Lung (tissue), 12 donors: Measurements from ENCODE around the gene MPND. TPM values are rescaled to one million over a fixed set of nuclear protein-coding genes. Genes with fewer than 3 reads are reported as not detected.

Experiments
- ATAC-seq: fragments of 200-7000 bp; cut with Tn5 transposase; one replicate; pipeline ENCODE4 v1.9.1; 2020; ENCODE audit warnings: moderate number of reproducible peaks; ENCODE audit not compliant: insufficient read depth, low FRiP score
- DNase-seq, 3 donors: peaks; one replicate each; pipeline ENCODE4 v3.0.0-alpha.2; 2013 to 2017
- H3K27ac ChIP-seq, 2 donors: one replicate each; pipeline ENCODE4 v1.5.1; 2013; ENCODE audit warnings: mild to moderate bottlenecking in 2 of 2, moderate library complexity in 2 of 2, control low read depth in 1 of 2, inconsistent platforms in 1 of 2, low read depth in 1 of 2, low read length in 1 of 2
- H3K27me3 ChIP-seq, 3 donors: one replicate each; pipeline ENCODE4 v1.5.1; 2013; ENCODE audit warnings: low read length in 2 of 3; ENCODE audit not compliant: control insufficient read depth in 3 of 3, insufficient read depth in 3 of 3
- H3K36me3 ChIP-seq, 4 donors: one replicate each; pipeline ENCODE4 v1.5.1; 2013; ENCODE audit warnings: low read length in 4 of 4, mild to moderate bottlenecking in 1 of 4, moderate library complexity in 1 of 4; ENCODE audit not compliant: control insufficient read depth in 4 of 4, insufficient read depth in 4 of 4
- H3K4me1 ChIP-seq, 5 donors: one replicate each; pipeline ENCODE4 v1.5.1; 2013; ENCODE audit warnings: low read length in 5 of 5, mild to moderate bottlenecking in 2 of 5, moderate library complexity in 1 of 5; ENCODE audit not compliant: control insufficient read depth in 5 of 5, insufficient read depth in 5 of 5
- H3K4me3 ChIP-seq: one replicate; pipeline ENCODE4 v1.5.1; 2013; ENCODE audit warnings: mild to moderate bottlenecking, control low read depth, moderate library complexity
- H3K9ac ChIP-seq, 2 donors: one replicate each; pipeline ENCODE4 v1.5.1; 2013; ENCODE audit warnings: low read length in 2 of 2, control low read depth in 1 of 2; ENCODE audit not compliant: insufficient read depth in 1 of 2
- H3K9me3 ChIP-seq, 4 donors: one replicate each; pipeline ENCODE4 v1.5.1; 2013; ENCODE audit warnings: low read length in 3 of 4, mild to moderate bottlenecking in 1 of 4, moderate library complexity in 1 of 4; ENCODE audit not compliant: control insufficient read depth in 4 of 4, insufficient read depth in 3 of 4
- WGBS, 2 donors: extraction: QIAGEN DNeasy Blood & Tissue Kit; methylation state at CpG; one replicate each; pipeline ENCODE4 v1.1.7; 2013; 5-methylcytosine and 5-hydroxymethylcytosine counted together
- polyA plus RNA-seq, 2 donors: library from polyadenylated mRNA; stranded (reverse); fragments of 200-250 nt; gene quantifications; one replicate each; pipeline ENCODE4 v1.2.1, GENCODE V29; 2013
- total RNA-seq, 2 donors: library from RNA; depleted of rRNA in 1 of 2; stranded (reverse); fragments of >200 nt in 1 of 2; gene quantifications; one replicate each; pipeline ENCODE4 v1.2.1, GENCODE V29; 2014 to 2021
- TF ChIP-seq, protein P1 (sequence below): IDR thresholded peaks from 2 replicates; pipeline ENCODE4 v1.5.1; 2012; ENCODE audit warnings: mild to moderate bottlenecking; ENCODE audit errors: control extremely low read depth, extremely low read depth
- donor health status: control.
- donor health status: control.
- donor health status: Bipolar disorder and iron deficiency.
- donor health status: healthy.
- donor health status: DM: yes; HTN: yes; CAD: no.

Gene MPND
- total and polyA plus RNA-seq, 4 donors = 9.1 to 32.3 (median 24.6) TPM

- 84 to 86% methylated on average over 50 of the region's 50 CpGs for WGBS, 2 donors
- DNase-seq (peak in 1 of 3 donors; percentile 62), ATAC-seq (no peak)
- TF ChIP-seq, protein P1, sequence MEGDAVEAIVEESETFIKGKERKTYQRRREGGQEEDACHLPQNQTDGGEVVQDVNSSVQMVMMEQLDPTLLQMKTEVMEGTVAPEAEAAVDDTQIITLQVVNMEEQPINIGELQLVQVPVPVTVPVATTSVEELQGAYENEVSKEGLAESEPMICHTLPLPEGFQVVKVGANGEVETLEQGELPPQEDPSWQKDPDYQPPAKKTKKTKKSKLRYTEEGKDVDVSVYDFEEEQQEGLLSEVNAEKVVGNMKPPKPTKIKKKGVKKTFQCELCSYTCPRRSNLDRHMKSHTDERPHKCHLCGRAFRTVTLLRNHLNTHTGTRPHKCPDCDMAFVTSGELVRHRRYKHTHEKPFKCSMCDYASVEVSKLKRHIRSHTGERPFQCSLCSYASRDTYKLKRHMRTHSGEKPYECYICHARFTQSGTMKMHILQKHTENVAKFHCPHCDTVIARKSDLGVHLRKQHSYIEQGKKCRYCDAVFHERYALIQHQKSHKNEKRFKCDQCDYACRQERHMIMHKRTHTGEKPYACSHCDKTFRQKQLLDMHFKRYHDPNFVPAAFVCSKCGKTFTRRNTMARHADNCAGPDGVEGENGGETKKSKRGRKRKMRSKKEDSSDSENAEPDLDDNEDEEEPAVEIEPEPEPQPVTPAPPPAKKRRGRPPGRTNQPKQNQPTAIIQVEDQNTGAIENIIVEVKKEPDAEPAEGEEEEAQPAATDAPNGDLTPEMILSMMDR = no peak
- no peak overlapping the region for H3K4me3 ChIP-seq
- no peak overlapping the region for H3K27ac ChIP-seq
- H3K36me3 ChIP-seq = peaks cover 9 to 75% (median 38%) of the 10 kb centered on the region in 4 donors
- no peaks in the 10 kb centered on the region for H3K27me3 ChIP-seq
- H3K9ac ChIP-seq = no peak overlapping the region
- peaks cover 0 to 37% (median 4%) of the 10 kb centered on the region in 5 donors for H3K4me1 ChIP-seq
- no peaks in the 10 kb centered on the region for H3K9me3 ChIP-seq
Measured at GRCh38 chr19:4361152-4362046, 18.0 kb downstream of the MPND start.

DNA sequence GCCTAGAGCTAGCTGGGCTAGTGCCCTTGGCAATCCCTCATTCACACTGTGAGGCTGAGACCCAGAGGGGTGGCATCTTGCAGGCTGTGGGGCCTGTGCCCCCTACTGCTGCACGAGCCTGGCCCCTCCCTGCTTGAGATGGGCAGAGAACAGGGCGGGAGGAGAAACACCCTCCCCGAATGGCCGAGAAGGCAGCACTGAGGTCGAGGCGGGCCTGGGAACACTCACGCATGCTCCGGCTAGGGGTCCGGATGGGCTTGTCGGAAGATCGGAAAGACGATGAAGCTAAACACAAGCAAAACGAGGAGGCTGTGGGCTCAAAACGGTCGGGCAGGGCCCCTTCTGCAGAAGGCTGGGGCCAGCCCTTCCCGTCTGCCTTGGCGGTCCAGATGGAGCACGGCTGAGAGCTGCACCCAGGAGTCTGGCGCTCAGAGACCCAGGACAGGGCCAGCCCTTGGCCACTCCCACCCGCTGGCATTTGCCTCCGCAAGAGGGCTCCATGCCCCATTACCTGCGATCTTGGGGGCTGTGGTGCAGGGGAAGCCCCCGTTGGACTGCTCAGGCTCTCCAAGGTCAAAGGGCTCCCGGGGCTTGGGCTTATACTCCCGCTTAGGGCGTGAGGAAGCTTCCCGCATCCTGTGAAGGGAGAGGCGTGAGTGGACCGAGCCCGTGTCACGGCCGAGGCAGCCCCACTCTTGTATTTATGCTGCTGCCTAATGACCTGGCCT is 18.9 kb downstream of the MPND start:
- peak in 1 of 3 donors; percentile 34 for DNase-seq
- Histone ChIP-seq H3K36me3 (peaks cover 9 to 77% (median 39%) of the 10 kb centered on the region in 4 donors), H3K27ac (no peak overlapping the region), H3K9me3 (no peaks in the 10 kb centered on the region), H3K27me3 (no peaks in the 10 kb centered on the region), H3K4me3 (no peak overlapping the region), H3K4me1 (peaks cover 0 to 37% (median 4%) of the 10 kb centered on the region in 5 donors), H3K9ac (no peak overlapping the region)
- no peak for ATAC-seq
- TF ChIP-seq, protein P1 = no peak
- WGBS, 2 donors = 88% methylated on average over 31 to 32 of the region's 32 CpGs

DNA sequence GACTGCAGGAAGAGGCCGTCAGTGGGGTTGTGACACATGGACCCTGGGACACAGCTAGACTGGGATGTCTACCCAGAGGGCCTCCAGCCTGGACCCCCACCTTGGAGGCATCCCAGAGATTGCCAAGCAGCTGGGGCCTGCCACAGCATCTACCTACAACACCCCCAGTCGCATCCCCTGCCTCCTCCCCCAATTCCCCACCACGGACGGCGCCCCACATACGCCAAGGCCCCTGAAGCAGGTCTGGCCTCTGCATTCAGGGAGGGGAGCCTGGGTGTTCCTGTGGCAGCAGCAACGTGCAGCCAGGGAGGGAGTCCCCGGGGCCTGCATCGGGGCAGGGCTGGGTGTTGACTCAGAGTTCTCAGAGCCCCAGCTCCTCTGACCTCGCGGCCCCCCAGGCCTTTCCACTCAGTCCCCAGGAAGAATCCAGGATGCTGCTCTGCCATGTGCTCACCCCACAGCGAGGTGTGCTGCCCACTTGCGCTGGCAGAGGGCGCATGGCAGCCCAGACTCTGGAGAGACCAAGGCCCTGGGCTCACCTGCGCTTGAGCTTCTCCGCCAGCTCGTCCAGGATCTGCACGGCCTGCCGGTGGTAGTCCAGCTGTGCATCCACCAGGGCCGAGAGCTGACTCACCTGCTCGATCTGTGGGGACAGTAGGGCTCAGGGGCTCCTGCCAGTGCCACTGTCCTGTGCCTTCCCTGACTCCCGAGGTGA is 19.6 kb downstream of the MPND start:
- Histone ChIP-seq H3K9me3 (no peaks in the 10 kb centered on the region), H3K27me3 (no peaks in the 10 kb centered on the region), H3K36me3 (peaks cover 9 to 75% (median 37%) of the 10 kb centered on the region in 4 donors), H3K27ac (no peak overlapping the region), H3K4me1 (peaks cover under 1 to 38% (median 6%) of the 10 kb centered on the region in 5 donors), H3K4me3 (no peak overlapping the region), H3K9ac (no peak overlapping the region)
- TF ChIP-seq, protein P1 = no peak
- 82 to 88% methylated on average over 22 of the region's 22 CpGs for WGBS, 2 donors
- no peak for ATAC-seq
- no peak for DNase-seq
